GM18499 (cell line): ENCODE measurements around the gene NUDCD3.
A peak's percentile ranks its signal among the peaks of the same experiment; 100 is the strongest.

Experiments used
- ATAC-seq: cut with Tn5 transposase; IDR thresholded peaks from one replicate; pipeline ENCODE4 v1.9.1; 2021; ENCODE audit warnings: moderate number of reproducible peaks; ENCODE audit not compliant: insufficient read depth, unreplicated experiment

NUDCD3 gene

DNA sequence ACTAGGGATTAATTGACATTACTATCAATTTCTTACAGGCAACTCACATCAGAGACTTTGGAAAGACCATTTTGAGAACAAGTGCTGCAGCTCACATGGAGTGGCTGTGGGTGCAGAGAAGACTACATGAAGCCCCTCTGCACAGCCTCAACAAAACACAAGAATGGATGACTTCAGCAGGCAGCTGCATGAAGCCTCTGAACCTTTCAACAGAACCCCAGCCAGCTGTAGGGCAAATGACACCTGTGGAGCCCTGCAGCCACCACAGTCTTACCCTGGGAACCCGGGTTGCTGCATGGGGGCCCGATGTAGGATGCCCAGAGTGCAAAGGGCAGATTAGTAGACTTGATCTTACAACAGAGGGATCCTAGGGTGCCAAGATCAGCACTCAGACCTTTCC, 103.1 kb downstream of the NUDCD3 start:
- ATAC-seq = no peak

DNA sequence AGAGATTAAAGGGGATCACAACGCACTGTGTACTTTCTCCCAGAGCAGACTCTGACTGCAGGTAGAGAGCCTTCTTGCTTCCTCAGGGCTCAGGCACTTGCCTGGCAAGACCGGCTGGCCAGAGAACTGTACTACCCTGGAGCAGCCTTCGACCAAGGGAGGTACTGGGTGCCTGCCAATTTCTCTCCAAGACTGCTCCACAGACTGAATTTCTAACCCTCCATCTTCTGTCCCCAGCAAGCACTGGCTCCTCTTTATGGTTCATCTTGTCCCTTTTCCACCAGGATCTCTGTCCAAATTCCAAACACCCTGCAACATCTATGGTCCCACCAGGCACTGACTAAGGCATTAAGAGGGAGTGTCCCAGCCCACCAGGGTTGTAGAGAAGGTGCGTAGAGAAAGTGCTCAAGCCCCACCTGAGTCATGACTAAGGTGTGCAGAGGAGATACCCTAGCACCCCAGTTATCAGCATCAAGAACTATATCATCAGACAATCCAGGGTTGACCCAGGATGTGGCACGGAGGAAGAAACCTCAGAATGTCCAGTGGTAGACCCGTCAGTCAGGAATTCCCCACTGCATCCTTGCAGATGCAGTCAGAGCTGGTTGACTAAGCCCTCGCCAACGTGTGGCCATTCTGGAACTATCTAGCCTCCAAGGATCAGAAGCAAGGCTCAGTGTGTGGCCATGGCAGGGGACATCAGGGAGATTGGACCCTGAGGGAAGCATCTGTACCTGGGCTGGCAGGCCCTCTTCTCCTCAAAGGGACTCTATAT, 104.1 kb downstream of the NUDCD3 start:
- ATAC-seq = no peak

DNA sequence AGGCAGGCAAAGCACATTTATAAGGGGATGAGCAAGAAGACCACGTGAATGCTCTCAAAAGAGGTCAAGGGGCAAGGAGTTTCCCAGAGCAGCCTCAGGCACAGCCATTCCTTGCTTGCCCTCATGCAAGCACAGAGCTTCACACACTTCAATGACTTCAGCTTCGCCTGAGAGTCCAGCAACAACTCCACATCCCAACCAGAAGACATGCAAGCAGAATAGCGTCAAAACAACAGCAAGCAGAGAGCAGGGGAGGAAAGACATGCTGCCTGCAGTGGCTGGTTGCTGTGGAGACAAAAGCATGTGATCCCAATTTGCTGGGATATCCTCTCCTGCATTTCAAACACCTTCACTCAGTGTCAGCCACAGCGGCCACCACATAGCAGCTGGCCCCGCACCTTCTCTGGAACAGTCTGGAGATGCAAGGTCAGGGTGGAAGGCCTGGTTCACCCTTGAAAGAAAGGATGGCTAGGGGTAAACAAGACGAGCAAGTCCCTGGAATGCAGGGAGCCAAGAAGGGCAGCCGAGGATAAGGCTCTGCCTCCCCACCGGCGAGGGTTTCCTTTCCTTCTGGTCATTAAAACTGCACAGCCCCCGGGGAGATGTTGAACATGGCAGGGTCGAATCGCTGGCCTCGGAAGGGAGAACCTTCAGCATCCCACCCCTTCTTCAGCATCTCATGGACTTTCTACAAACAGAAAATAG, 104.9 kb downstream of the NUDCD3 start:
- ATAC-seq = no peak

DNA sequence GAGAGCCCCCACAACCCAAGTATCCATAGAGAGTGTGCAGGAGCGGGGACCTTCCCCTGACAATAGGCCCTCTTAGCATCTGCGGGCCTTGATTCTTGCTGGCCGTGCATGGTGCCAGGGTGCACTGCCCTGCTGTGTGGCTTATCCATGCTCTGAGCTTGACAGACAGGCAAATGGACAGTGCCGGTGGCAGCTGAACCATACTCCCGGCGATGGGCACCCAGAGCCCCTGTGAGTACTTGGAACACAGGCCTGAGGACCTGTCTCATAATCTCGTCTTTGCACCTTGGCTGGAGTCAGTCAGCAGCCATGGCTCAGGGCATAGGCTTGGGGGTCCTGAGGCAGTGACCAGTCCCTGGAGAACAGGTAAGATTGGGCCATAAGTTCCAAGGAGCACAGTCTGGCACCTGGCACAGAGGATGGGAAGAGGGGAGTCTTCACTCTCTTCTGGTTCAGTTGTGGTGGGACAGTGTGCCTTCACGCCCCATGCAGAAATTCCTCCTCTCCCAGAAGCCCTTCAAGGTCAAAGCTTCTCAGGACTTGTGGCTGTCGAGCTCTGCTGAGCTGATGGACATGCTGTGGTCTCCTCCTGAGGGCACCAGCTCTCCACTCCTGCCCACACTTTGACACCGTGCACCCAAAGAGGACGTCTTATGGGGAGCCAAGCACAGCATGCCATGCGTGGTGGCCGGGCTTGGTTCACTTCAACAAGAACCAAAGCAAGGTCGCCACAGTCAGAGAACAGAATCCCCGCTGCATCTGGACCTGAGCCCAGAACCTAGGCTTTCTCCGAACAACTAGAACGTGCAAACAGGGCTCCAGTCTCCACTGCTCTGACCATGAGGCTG, 105.6 kb downstream of the NUDCD3 start:
- ATAC-seq = no peak

DNA sequence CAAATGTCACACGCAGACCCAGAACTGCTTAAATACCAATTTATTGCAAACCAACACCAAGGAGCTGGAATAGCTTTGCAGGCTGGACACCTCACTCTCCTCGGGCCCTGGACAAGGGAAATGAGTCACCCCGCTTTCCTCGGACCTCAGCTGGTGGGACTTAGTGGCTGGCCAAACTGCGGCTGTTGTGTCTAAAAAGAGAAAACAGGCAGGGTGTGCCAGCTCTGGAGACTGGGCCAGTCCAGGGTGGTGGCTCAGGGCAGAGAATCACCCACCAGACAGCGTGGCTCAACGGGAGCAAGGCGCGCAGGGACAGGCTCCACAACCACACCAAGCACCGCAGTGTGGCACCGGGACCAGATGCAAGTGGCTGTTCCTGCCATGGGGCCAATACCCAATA, 106.9 kb downstream of the NUDCD3 start:
- no peak for ATAC-seq

DNA sequence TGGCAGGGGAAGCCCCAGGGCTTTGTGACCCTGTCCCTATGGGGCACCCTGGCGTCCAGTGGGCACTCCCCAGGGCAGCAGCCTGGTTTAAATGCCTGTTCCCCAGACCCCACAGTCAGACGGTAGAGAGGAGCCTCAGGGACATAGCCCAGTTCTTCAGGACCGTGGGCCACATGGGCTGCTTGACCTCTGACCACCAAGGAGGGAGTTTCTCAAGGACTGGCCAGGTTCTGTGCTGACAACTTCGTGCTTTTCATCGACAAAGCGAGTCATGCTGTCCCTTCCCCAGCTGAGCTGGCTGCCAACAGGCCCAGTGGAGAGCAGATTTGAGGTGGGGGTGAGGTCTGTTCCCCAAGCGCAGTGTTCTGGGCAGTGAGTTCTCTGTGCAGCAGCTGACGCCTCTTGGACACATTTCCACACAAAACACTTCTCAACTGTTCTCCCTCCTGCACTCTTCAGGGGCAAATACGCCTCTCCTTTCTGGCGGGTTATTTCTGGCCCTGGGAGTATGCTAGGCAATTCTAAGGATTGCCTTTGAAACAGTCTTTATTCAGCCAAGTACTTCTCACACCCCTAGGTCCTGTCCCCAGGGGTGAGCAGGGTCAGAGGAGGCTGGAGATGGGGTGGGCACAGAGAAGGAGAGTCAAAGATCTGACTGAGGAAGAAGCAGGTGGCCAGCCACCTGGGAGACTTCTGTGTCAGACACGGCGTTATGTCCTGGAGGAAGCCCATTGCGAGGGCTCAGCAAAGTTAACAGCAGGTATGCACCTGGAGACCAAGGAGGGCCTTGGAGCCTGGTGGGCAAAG, 107.8 kb downstream of the NUDCD3 start:
- ATAC-seq = no peak

DNA sequence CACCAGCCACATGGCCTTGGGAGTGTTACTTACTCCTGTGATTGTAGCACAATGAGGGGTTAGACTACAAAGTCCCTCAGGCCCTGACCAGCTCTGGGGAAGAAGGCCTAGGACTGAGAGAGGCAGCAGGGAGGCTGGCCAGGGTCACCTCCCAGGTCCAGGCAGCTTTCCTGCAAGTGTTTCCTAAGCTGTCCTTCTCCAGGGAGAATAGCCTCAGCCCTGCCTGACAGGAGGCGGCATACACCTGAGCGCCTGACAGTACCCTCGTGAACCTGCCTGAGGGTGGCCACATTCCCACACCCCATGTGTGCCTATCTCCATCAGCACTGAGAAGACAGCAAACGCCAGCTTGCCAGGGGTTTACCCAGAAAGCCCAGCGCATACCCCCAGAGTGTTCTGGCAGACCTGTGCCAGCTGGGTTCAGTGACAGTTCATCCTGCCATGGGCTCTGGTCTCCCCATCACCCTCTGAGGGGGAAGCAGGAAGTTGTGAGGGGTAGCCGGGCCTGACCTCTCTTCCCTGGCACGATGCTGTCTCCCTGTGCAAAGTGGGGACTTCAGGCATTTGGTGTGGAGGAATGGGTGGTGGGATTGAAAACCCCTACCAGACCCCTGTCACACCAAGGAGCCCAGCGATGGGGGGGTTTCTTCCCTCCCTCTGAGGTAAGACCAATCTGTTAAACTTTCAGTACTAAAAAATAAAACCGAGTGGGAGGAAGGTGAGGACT, 108.8 kb downstream of the NUDCD3 start:
- ATAC-seq = no peak

DNA sequence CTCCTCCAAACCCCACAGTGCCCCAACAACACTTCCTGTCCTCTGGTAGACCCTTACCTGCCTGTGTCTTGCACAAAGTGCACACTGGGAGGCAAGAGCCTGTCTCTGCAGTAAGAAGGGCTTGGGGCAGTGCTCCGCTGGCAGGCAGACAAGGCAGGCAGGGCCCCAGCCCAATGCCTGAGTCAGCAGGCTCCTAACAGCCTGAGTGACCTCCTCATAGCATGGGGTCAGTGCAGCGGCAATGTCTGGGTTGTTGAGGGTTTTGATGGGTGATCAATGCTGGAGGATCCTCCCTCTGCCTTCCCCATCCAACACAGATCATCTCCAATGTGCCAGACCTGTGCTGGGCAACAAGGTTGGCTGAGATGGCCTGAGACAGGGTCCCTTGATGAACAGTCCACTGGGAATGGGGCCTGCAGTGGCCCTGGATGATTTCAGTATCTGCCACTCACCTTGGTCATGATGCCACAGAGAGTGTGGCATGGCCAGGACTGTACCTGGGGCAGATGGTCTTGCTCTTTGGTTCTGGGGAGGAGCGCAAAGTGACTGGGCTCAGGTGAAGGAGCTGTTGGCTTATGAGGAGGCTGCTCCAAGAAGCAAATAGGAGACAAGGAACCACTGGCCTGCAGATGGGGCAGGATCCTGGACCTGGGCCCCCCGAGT, 109.5 kb downstream of the NUDCD3 start:
- no peak for ATAC-seq

DNA sequence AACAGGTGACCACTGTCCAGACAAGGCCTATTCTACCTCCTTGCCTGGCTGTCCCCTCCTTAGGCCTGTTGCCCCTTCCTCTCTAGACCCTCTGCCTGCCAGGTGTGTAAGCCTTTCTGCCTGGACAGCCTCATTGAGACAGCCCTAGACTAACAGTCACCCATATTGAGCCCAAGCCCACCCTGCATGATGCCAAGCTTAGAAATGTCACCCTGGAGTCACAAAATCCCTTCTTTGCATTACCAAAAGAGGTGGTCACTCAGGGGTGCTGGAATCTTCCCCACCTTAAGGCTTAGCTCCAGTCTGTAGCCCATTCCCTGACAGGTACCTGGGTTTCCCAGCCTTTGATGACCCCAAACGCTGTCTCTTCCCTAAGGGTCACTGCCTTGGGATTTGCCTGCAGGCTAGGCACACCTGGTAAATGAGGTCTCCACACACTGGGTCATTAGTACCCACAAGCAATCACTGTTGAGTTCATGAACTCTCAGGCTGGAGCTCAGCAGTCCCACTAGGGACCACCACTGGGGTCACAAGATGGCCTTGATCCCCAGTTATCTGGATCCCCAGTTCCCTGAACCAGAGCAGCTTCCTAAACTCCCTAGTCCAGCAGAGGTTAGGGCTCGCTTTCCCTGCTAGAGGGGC, 110.1 kb downstream of the NUDCD3 start:
- ATAC-seq = no peak

DNA sequence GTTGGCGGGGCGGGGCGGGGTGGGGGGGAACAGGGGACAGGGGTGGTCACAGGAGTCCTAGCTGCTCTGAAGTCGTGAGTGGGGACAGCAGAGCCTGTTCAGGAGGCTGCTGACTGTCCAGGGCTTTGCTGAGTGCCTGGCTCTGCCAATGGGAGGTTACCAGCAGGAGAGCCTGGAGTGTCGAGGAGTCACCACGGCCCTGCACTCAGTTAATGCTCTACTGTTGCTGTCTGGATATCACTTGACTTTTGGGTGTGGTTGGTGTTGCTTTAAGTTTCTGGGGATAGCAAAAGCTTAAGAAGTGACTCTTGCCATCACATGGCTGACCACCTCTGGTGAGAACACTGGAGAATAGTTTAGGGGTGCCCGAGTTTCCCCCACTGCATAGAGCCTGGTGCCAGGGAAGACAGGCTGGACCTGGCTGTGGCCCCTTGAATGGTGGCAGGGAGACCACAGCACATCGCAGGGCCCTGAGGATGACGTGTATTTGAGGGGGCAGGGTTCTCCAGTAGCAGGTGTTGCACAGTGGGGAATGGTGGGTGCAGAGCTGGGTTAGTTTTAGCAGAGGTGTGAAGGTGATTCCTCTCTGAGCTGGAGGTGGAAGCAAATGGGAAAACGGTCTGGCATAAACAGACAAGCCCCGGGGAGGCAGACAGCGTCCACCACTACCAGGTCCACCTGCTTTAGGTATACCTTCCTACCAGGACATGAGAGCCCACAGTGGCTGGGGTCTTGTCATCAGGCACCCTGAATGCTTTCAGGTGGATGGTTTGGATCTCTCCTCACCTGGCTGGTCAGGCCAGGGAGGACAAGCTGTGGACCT, 110.9 kb downstream of the NUDCD3 start:
- ATAC-seq = no peak

DNA sequence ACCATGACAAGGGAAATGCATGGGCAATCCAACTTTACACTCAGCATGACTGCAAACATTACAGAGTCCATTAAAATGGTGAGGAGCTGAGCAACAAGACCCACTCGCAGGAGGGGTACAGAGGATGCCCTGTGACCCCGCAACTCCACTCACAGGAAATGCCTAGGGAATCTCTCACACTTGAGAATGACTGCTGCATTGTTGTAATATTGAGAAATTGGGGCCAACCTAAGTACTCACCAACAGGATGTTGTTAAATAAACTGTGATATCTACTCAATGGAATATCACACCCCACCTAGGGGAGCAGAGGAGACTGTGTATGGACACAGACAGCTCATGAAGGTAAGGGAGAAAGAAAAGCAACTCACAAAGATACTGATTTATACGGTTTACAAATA, 111.7 kb downstream of the NUDCD3 start:
- ATAC-seq = no peak

DNA sequence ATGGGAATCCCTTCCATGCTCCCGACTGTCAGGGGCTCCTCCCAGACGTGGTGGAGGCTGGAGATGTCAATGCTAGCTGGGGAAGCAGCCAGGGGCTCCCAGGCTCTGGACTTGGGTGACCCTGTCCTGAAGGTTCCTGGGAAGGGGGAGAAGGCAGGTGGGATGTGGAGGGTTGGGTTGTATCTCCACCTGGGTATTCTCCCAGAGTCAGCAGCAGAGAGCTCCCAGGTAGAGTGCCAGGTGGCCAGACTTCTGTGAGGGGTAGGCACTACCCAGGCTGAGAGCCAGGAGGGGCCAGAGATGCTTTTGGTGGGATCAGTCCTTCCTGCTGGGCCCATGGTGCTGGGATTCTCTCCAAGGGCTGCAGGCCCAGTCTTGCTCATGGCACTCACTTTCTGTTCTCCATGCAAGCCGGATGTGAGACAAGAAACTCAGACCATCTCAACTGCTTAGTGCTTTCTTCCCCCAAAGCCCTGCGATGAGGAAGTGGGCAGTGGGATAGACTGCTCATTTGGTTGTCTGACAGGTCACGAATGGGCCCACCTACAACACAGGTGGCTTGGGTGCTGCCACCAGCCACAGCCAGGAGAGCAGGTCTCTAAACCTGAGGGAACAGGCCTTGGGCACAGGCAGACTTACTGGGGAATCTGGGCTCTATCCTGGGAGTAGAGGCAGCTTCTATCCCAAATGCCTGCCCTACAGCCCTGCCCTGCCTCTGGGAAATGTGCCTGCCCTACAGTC, 112.6 kb downstream of the NUDCD3 start:
- peak; percentile 58 for ATAC-seq

DNA sequence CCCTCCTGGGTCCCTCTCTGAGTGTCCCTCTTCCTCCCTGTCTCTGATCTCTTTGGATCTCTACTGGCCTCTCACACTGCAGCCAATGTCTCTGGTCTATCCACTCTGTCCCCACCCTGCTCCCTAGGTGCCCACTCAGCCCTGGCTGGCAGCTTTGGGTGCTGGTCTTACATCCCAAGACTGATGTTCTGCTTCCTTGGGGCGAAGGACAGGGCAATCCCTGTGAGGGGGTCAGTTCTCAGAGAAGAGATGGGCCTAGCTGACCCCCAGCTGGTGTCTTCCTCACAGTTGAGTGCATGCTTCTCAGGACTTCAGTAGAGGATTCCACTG, 113.4 kb downstream of the NUDCD3 start:
- ATAC-seq = no peak

DNA sequence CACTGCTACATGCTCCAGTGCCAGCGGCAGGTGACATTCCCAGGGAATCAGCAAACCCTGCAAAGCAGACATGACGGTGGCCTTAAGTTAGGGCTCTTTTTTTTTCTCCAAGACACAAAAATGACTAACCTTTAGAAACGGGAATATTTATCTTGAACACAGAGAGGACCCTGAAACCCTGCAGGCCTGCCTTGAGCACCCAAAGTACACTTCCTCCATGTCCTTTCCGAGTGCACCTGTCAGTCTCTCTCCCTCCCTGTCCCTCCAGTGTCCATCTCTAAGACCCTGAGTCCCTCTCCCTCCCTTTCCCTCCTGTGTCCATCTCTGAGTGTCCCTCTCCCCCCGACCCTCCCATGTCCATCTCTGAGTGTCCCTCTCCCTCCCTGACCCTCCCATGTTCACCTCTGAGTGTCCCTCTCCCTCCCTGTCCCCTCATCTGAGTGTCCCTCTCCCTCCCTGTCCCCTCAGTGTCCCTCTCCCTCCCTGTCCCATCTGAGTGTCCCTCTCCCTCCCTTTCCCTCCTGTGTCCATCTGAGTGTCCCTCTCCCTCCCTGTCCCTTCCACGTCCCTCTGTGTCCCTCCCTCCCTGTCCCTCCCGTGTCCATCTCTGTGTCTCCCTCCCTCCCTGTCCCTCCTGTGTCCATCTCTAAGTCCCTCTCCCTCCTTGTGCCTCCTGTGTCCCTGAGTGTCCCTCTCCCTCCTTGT, 113.9 kb downstream of the NUDCD3 start:
- ATAC-seq = no peak

DNA sequence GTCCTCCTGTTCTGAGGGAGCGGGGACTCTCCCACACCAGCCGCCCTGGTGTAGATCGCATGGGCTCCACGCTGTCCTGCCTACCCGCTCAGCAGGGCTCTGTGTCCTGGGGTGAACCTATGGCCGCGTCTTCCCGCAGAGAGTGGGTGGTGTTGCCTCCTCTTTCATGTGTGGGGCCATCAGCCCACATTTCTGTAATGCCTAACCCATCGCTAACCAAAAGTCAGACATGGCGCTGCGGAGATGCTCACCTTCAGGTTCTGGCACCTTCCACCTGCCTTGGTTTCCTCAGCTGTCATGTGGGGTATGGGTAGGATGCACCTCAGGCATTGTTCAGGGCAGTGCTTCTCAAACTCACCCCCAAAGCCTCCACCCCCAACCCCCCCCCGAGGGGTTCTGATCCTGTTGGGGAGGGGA, 114.5 kb downstream of the NUDCD3 start:
- ATAC-seq = no peak

DNA sequence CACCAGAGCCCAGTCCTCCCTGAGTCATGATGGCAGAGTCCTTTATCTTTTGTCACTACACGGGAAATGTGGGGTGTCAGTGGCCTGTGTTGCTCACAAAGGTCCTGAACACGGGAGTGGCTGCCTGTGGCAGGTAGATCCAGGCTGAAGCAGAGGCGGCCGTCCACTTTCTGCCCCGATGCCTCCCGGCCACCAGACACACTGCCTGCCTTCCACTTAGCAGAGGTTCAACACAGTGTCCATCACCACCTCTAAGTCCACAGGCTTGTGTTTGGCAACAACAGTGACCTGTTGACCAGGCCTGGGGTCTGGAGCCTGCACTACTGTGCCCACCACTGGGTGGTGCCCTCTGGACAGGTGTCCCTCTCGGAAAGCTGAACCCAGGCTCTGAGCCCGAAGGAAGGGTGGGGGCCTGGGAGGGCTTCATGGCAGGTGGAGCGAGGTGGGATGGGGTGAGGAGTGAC, 115.2 kb downstream of the NUDCD3 start:
- ATAC-seq = no peak
